SK-N-SH treated with all-trans-retinoic acid at 6 μM for 48 hours (cell line): ENCODE measurements around the gene RFC1.

Experiments used
- ARNTL ChIP-seq: fragments of 450-650 bp; formaldehyde crosslinking; IDR thresholded peaks from 2 replicates; pipeline ENCODE4 v1.5.0; 2020; ENCODE audit warnings: low read depth, mild to moderate bottlenecking, moderate library complexity, borderline replicate concordance
- CREB5 ChIP-seq: fragments of 250-450 bp; sonication (Bioruptor Pico); IDR thresholded peaks from 2 replicates; pipeline ENCODE4 v1.5.1; 2020; ENCODE audit warnings: low read depth, mild to moderate bottlenecking, moderate library complexity
- PATZ1 ChIP-seq: fragments of 250-450 bp; sonication (Bioruptor Pico); IDR thresholded peaks from 2 replicates; pipeline ENCODE4 v1.8.0; 2020; ENCODE audit warnings: mild to moderate bottlenecking, moderate library complexity, borderline replicate concordance
- TCF4 ChIP-seq: fragments of 250-450 bp; sonication (Bioruptor Pico); IDR thresholded peaks from 2 replicates; pipeline ENCODE4 v1.8.0; 2021; ENCODE audit warnings: mild to moderate bottlenecking, moderate library complexity, borderline replicate concordance

- TF ChIP-seq PATZ1 (CRISPR knock-in tag): no peak
- TF ChIP-seq CREB5: no peak
- no peak for TF ChIP-seq ARNTL
- TF ChIP-seq TCF4 (CRISPR knock-in tag): no peak
These were observed 41.1 kb downstream of the RFC1 start for GRCh38 chr4:39324897-39325613.
